ENCODE measurements around the gene CYB561.

DNA sequence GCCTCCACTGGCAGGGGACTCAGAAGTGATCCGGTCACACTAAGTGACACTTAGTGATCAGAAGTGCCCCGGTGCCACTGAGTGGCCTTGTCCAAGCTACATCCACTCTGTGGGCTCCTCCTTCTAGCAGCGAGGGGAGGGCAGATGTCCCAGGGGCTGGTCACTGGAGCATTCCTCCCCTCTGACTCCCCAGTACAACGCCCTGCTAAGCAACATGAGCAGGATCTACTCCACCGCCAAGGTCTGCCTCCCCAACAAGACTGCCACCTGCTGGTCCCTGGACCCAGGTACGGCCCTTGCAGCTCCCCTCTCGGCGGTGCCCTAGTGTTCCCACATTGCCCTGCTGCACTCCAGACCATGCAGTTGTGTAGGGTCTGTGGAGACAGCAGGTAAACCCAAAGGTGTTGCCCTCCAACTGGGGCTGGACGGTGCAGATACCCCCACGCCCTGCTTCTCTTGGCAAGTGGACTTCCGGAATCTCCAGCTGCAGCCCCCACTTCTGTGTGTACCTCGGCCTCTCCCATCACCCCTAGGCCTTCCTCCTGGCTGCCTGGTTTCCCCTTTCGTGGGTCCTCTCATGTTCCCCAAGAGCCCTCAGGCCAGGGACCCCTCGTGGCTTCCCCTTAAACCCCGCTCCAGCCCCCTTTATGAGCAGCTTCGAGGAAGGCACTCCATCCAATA, 32.8 kb upstream of the CYB561 start:
- TF ChIP-seq POLR2A (IDR thresholded peaks at IDR 0.05; ENCODE audit: low read depth, low read length), result no peak
- TF ChIP-seq POLR2AphosphoS5 (IDR thresholded peaks at IDR 0.05; ENCODE audit: low read depth, low read length), result no peak

Data from GM12892 (cell line).